Panc1 (cell line): Measurements from ENCODE around the gene HSF2BP. TPM values are rescaled to one million over a fixed set of nuclear protein-coding genes. Genes with fewer than 3 reads are reported as not detected.

Experiments
- ATAC-seq: fragments of 200-7000 bp; cut with Tn5 transposase; 2 replicates; pipeline ENCODE4 v1.9.1; 2020; ENCODE audit warnings: mild to moderate bottlenecking, moderate library complexity
- BruUV-seq: library from RNA; stranded (reverse); fragments of 400-500 nt; replicated peaks from 2 replicates; lab custom pipeline; 2021; lab: Mats Ljungman, UMichigan
- CTCF ChIA-PET: fragments of 300-600 bp; sonication (Branson Sonifier 250); formaldehyde crosslinking; loops from one replicate; lab custom pipeline; 2022; ENCODE audit warnings: antibody characterized with exemption; lab: Charles Lee
- POLR2A ChIA-PET: fragments of 300-600 bp; sonication (Branson Sonifier 250); formaldehyde crosslinking; loops from one replicate; lab custom pipeline; 2022; ENCODE audit warnings: antibody characterized with exemption; lab: Charles Lee
- DNase-seq: peaks from one replicate; pipeline ENCODE4 v3.0.0-alpha.2; 2010; ENCODE audit warnings: low read depth, low spot score
- H3K27ac ChIP-seq: 2 replicates; pipeline ENCODE4 v1.5.1; 2011; ENCODE audit warnings: mild to moderate bottlenecking, low read length, inconsistent platforms
- H3K27me3 ChIP-seq: fragments of 200-500 bp; sonication (Bioruptor generic); 2 replicates; pipeline ENCODE4 v1.6.0; 2014; ENCODE audit warnings: low read length, inconsistent platforms; ENCODE audit not compliant: control insufficient read depth, insufficient read depth
- H3K36me3 ChIP-seq: fragments of 200-500 bp; sonication (Bioruptor generic); 2 replicates; pipeline ENCODE4 v1.5.1; 2014; ENCODE audit warnings: inconsistent platforms, mild to moderate bottlenecking, low read length, moderate library complexity; ENCODE audit not compliant: control insufficient read depth, insufficient read depth
- H3K4me1 ChIP-seq: 2 replicates; pipeline ENCODE4 v1.5.1; 2011; ENCODE audit warnings: inconsistent platforms, mild to moderate bottlenecking, low read length, moderate library complexity; ENCODE audit not compliant: control insufficient read depth, insufficient read depth
- H3K4me3 ChIP-seq, 2 experiments: 2 replicates each; pipeline ENCODE4 v1.5.1; 2011 to 2012; ENCODE audit warnings: low read depth in 2 of 2, low read length in 2 of 2, mild to moderate bottlenecking in 2 of 2, inconsistent platforms in 1 of 2, moderate library complexity in 1 of 2
- H3K9me3 ChIP-seq: fragments of 200-500 bp; sonication (Bioruptor generic); 2 replicates; pipeline ENCODE4 v1.5.1; 2014; ENCODE audit warnings: low read depth, mild to moderate bottlenecking, inconsistent platforms, low read length, moderate library complexity; ENCODE audit not compliant: control insufficient read depth, insufficient read depth
- CTCF ChIP-seq: fragments of 450-650 bp; IDR thresholded peaks from 2 replicates; pipeline ENCODE4 v1.5.1; 2017; ENCODE audit warnings: mild to moderate bottlenecking
- POLR2AphosphoS5 ChIP-seq: IDR thresholded peaks from 2 replicates; pipeline ENCODE4 v1.6.1; 2012; ENCODE audit warnings: mild to moderate bottlenecking, low read depth, low read length, moderate library complexity
- REST ChIP-seq, 2 experiments: IDR thresholded peaks; 2 replicates each; pipeline ENCODE4 v1.6.1; 2011 to 2012; ENCODE audit warnings: low read depth in 2 of 2, control low read depth in 1 of 2, low read length in 1 of 2, mild to moderate bottlenecking in 1 of 2, moderate library complexity in 1 of 2; ENCODE audit not compliant: insufficient read depth in 1 of 2
- SIN3A ChIP-seq: IDR thresholded peaks from 2 replicates; pipeline ENCODE4 v1.6.1; 2012; ENCODE audit warnings: low read depth, mild to moderate bottlenecking, low read length, moderate library complexity, borderline replicate concordance; ENCODE audit not compliant: insufficient read depth
- TCF7L2 ChIP-seq: IDR thresholded peaks from 2 replicates; pipeline ENCODE4 v1.6.1; 2011; ENCODE audit warnings: mild to moderate bottlenecking, low read depth, low read length, inconsistent platforms
- in situ Hi-C: cut with HindIII; loops from 2 replicates; pipeline ENCODE4 v1.10.0; 2016; ENCODE audit warnings: low sequenced_read_pairs, low pct_unique_long_range_greater_than_20kb
- intact Hi-C: fragments of 100-400 bp; cut with micrococcal nuclease; formaldehyde crosslinking; loops from one replicate; pipeline ENCODE4 v1.10.0; 2022; ENCODE audit not compliant: unreplicated experiment
- total RNA-seq: library from RNA; stranded (reverse); gene quantifications from one replicate; pipeline ENCODE4 v1.2.1, GENCODE V29; 2021; ENCODE audit not compliant: unreplicated experiment

The HSF2BP gene
- total RNA-seq, 1 experiment from 2014 or later: 4.2 TPM

GRCh38 chr21:43639470-43640353, 19.6 kb downstream of the HSF2BP start:
- no peak overlapping the region for H3K4me3 ChIP-seq
- DNase-seq: no peak
- no peak overlapping the region; the same call in 1 of the 2 replicates for H3K27ac ChIP-seq
- no peaks in the 10 kb centered on the region for H3K36me3 ChIP-seq
- ChIA-PET POLR2A (no interaction called here), CTCF (no interaction called here)
- in situ Hi-C loops (no loop called here), intact Hi-C loops (no loop called here)
- no peak for ATAC-seq
- no peaks in the 10 kb centered on the region for H3K9me3 ChIP-seq
- BruUV-seq: no TSS peak
- H3K27me3 ChIP-seq: no peaks in the 10 kb centered on the region
- H3K4me1 ChIP-seq: no peaks in the 10 kb centered on the region
- no peak for TF ChIP-seq SIN3A
- no peak for TF ChIP-seq POLR2AphosphoS5
- no peak for TF ChIP-seq REST (IDR thresholded peaks at IDR 0.05; ENCODE audit: insufficient read depth in 1 of 2, low read depth in 2 of 2, low read length in 1 of 2)
- no peak for TF ChIP-seq TCF7L2
- no peak for TF ChIP-seq CTCF

- H3K36me3 ChIP-seq: no peaks in the 10 kb centered on the region
- CTCF ChIA-PET: interaction anchor here (0.7 kb wide), 1 partner anchor 426 kb away, joined by 3 read pairs; no protein-coding TSS in a partner anchor
- no peak for ATAC-seq
- TF ChIP-seq TCF7L2: no peak
- no peak for TF ChIP-seq SIN3A
- no peak for TF ChIP-seq POLR2AphosphoS5
- no peak for TF ChIP-seq REST (IDR thresholded peaks at IDR 0.05; ENCODE audit: insufficient read depth in 1 of 2, low read depth in 2 of 2, low read length in 1 of 2)
- TF ChIP-seq CTCF: no peak
- no peak for DNase-seq
- H3K4me3 ChIP-seq: no peak overlapping the region
- intact Hi-C loops (no loop called here), in situ Hi-C loops (no loop called here)
- no peaks in the 10 kb centered on the region for H3K9me3 ChIP-seq
- BruUV-seq: no TSS peak
- H3K27me3 ChIP-seq: no peaks in the 10 kb centered on the region
- no peaks in the 10 kb centered on the region for H3K4me1 ChIP-seq
- H3K27ac ChIP-seq: no peak overlapping the region
- POLR2A ChIA-PET: no interaction called here
Observed at GRCh38 chr21:43637530-43638158, 21.6 kb downstream of the HSF2BP start.
